ENCODE measurements around the gene HHEX. TPM values are rescaled to one million over a fixed set of nuclear protein-coding genes. Genes with fewer than 3 reads are reported as not detected.

HHEX gene
- total and polyA plus RNA-seq, 2 of the 8 experiments (the other 6 are each of a cell fraction or from before 2014, with no cell fraction given), result 0.56 to 1.5 TPM

DNA sequence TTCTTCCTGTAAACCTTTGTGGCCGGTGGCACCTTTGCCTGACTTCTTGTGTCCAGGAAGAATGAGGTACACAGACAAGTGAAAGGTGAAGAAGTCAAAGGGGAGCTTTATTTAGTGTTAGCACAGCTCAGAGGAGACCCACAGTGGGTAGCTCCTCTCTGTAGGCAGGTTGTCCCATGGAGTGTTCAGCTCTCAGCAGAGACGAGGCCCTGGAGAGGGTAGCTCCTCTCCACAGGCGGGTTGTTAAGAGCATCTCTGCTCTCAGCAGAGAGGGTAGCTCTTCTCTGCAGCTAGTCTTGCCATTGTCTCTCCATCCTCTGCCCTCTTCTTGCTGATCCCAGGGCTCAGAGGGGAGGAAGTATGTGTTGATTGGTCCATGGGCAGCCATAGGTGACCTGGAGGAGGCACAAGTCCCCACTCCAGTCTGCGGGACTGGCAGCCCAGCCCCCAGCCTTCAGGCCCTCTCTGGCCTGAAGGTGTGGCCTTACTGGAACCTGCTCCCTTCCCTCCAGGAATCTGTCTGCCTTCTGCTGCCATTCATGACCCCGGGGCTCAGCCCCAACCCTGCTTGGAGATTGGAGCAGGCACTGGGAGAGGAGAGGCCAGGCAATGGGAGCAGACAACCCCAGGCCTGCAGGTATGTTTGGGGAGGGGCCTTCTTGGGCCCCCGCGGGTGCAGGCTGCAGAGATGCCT is 24.5 kb downstream of the HHEX start (continued):
- TF ChIP-seq YY1 (IDR thresholded peaks at IDR 0.05; ENCODE audit: low read depth, low read length), result no peak
- no peak for TF ChIP-seq ASH2L (IDR thresholded peaks at IDR 0.05; ENCODE audit: low read length)
- TF ChIP-seq SIX5 (IDR thresholded peaks at IDR 0.05; ENCODE audit: low read depth, low read length), result no peak

Measured in H1 (cell line).